ENCODE results near the gene TRAK2. TPM values are rescaled to one million over a fixed set of nuclear protein-coding genes. Genes with fewer than 3 reads are reported as not detected.
"Not testable (repeated sequence)": the region's sequence is repeated elsewhere in the genome, so short reads cannot be mapped to it uniquely, and the experiment has no call there.

TRAK2 gene
- total and polyA plus RNA-seq, 2 donors (not counting 1 experiment from before 2014, with no cell fraction given), result 16.9 to 21.6 TPM

DNA sequence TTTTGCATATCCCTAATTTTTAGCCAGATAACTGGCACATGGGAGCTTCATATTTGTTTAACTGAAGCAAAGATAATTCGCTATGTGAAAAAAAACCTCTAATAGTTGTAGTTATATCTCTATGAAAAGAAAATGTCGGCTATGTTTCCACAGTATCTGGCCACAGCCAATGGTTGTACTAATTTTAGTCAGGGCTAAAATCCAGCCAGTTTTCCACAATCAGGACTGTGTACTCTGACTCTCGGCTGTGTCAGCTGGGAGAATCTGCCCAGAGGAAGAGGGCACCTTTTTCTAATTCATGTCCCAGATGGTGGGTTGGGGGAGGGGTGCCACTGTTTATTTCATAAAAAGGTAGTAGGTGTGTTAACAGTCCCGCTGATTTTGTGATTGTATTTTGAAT, 39.0 kb upstream of the TRAK2 start:
- Histone ChIP-seq H3K9me3 (ENCODE audit: control extremely low read depth in 1 of 3, control insufficient read depth in 2 of 3, insufficient read depth in 1 of 3, low read length in 2 of 3) (no peaks in the 10 kb centered on the region), H3K4me2 (replicated peaks; ENCODE audit: low read depth, low read length, poor library complexity, severe bottlenecking) (no peak overlapping the region), H3K4me1 (ENCODE audit: control insufficient read depth in 2 of 2, insufficient read depth in 2 of 2, low read length in 2 of 2) (no peaks in the 10 kb centered on the region), H3K36me3 (replicated peaks in 1 of 2; ENCODE audit: control extremely low read depth in 1 of 2, control insufficient read depth in 1 of 2, extremely low read depth in 1 of 2, insufficient read depth in 2 of 2, low read length in 1 of 2) (no peaks in the 10 kb centered on the region), H3K4me3 (ENCODE audit: control extremely low read depth in 1 of 5, extremely low read depth in 1 of 5, insufficient read depth in 1 of 5, low read depth in 2 of 5, low read length in 4 of 5) (no peak overlapping the region), H3K79me2 (ENCODE audit: control insufficient read depth, insufficient read depth, low read length) (no peaks in the 10 kb centered on the region), H4K20me1 (ENCODE audit: control insufficient read depth, insufficient read depth, low read length, poor library complexity, severe bottlenecking) (no peaks in the 10 kb centered on the region), H3K9ac (ENCODE audit: low read length) (no peak overlapping the region), H2AFZ (ENCODE audit: insufficient read depth, low read depth, low read length, poor library complexity, severe bottlenecking) (no peak overlapping the region), H3K27me3 (replicated peaks in 1 of 4; ENCODE audit: control extremely low read depth in 1 of 4, control insufficient read depth in 3 of 4, insufficient read depth in 4 of 4, low read length in 3 of 4) (no peaks in the 10 kb centered on the region), H3K27ac (ENCODE audit: low read length in 2 of 2) (no peak overlapping the region)
- ChIA-PET CTCF (no interaction called here), POLR2A (no interaction called here)
- DNase-seq, result no peak
- TF ChIP-seq EZH2 (IDR thresholded peaks at IDR 0.05; ENCODE audit: borderline replicate concordance, insufficient read depth, low read depth, low read length, poor library complexity, severe bottlenecking), result no peak
- TF ChIP-seq, protein P1, sequence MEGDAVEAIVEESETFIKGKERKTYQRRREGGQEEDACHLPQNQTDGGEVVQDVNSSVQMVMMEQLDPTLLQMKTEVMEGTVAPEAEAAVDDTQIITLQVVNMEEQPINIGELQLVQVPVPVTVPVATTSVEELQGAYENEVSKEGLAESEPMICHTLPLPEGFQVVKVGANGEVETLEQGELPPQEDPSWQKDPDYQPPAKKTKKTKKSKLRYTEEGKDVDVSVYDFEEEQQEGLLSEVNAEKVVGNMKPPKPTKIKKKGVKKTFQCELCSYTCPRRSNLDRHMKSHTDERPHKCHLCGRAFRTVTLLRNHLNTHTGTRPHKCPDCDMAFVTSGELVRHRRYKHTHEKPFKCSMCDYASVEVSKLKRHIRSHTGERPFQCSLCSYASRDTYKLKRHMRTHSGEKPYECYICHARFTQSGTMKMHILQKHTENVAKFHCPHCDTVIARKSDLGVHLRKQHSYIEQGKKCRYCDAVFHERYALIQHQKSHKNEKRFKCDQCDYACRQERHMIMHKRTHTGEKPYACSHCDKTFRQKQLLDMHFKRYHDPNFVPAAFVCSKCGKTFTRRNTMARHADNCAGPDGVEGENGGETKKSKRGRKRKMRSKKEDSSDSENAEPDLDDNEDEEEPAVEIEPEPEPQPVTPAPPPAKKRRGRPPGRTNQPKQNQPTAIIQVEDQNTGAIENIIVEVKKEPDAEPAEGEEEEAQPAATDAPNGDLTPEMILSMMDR (IDR thresholded peaks at IDR 0.05), result no peak
- Mint-ChIP-seq H3K27ac (no peak overlapping the region), H3K27me3 (peaks cover 3% of the 10 kb centered on the region), H3K4me3 (no peak overlapping the region), H3K4me1 (no peaks in the 10 kb centered on the region), H3K9me3 (ENCODE audit: insufficient read depth) (no peaks in the 10 kb centered on the region)
- no peak for ATAC-seq (ENCODE audit: low read depth)
- intact Hi-C loops (cut with micrococcal nuclease), result no loop called here
- WGBS (ENCODE audit: insufficient coverage), result 92% methylated on average over 3 of the region's 4 CpGs

GRCh38 chr2:201484805-201485204, 33.5 kb upstream of the TRAK2 start:
- no peaks in the 10 kb centered on the region for H3K9me3 ChIP-seq (ENCODE audit: control extremely low read depth in 1 of 3, control insufficient read depth in 2 of 3, insufficient read depth in 1 of 3, low read length in 2 of 3)
- no peaks in the 10 kb centered on the region for H3K4me1 ChIP-seq (ENCODE audit: control insufficient read depth in 2 of 2, insufficient read depth in 2 of 2, low read length in 2 of 2)
- Mint-ChIP-seq H3K27ac (no peak overlapping the region), H3K4me1 (no peaks in the 10 kb centered on the region), H3K27me3 (no peaks in the 10 kb centered on the region), H3K9me3 (ENCODE audit: insufficient read depth) (no peaks in the 10 kb centered on the region), H3K4me3 (no peak overlapping the region)
- POLR2A ChIA-PET, result no interaction called here
- H3K36me3 ChIP-seq (replicated peaks in 1 of 2; ENCODE audit: control extremely low read depth in 1 of 2, control insufficient read depth in 1 of 2, extremely low read depth in 1 of 2, insufficient read depth in 2 of 2, low read length in 1 of 2), result peaks cover 0 to 5% of the 10 kb centered on the region in 2 experiments
- DNase-seq (no peak), ATAC-seq (ENCODE audit: low read depth) (no peak)
- no peak overlapping the region for H3K4me2 ChIP-seq (replicated peaks; ENCODE audit: low read depth, low read length, poor library complexity, severe bottlenecking)
- H4K20me1 ChIP-seq (ENCODE audit: control insufficient read depth, insufficient read depth, low read length, poor library complexity, severe bottlenecking), result no peaks in the 10 kb centered on the region
- no peak overlapping the region for H2AFZ ChIP-seq (ENCODE audit: insufficient read depth, low read depth, low read length, poor library complexity, severe bottlenecking)
- no peak overlapping the region for H3K27ac ChIP-seq (ENCODE audit: low read length in 2 of 2)
- H3K27me3 ChIP-seq (replicated peaks in 1 of 4; ENCODE audit: control extremely low read depth in 1 of 4, control insufficient read depth in 3 of 4, insufficient read depth in 4 of 4, low read length in 3 of 4), result no peaks in the 10 kb centered on the region
- 54% methylated on average over 3 of the region's 4 CpGs for WGBS (ENCODE audit: insufficient coverage)
- no peak overlapping the region for H3K4me3 ChIP-seq (ENCODE audit: control extremely low read depth in 1 of 5, extremely low read depth in 1 of 5, insufficient read depth in 1 of 5, low read depth in 2 of 5, low read length in 4 of 5)
- intact Hi-C loops (cut with micrococcal nuclease), result no loop called here
- TF ChIP-seq EZH2 (IDR thresholded peaks at IDR 0.05; ENCODE audit: borderline replicate concordance, insufficient read depth, low read depth, low read length, poor library complexity, severe bottlenecking), result no peak
- TF ChIP-seq, protein P1 (IDR thresholded peaks at IDR 0.05), result no peak
- CTCF ChIA-PET, result no interaction called here
- H3K9ac ChIP-seq (ENCODE audit: low read length), result no peak overlapping the region
- no peaks in the 10 kb centered on the region for H3K79me2 ChIP-seq (ENCODE audit: control insufficient read depth, insufficient read depth, low read length)

DNA sequence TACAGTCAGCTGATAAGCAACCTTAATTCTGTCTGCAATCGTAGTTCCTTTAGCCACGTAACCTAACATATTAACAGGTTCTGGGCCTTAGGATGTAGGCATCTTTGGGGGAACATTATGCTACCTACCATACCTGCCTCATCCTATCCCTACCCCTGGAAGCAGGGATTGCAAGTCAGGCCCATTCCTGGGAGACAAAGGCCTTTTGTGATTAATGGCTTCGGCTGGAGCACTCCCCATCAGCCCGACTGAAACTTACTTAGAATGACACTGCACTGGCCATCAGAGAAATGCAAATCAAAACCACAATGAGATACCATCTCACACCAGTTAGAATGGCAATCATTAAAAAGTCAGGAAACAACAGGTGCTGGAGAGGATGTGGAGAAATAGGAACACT, 32.5 kb upstream of the TRAK2 start:
- H3K4me1 ChIP-seq (ENCODE audit: control insufficient read depth in 2 of 2, insufficient read depth in 2 of 2, low read length in 2 of 2); H3K9ac ChIP-seq (ENCODE audit: low read length); H3K9me3 Mint-ChIP-seq (ENCODE audit: insufficient read depth); H3K9me3 ChIP-seq (ENCODE audit: control extremely low read depth in 1 of 3, control insufficient read depth in 2 of 3, insufficient read depth in 1 of 3, low read length in 2 of 3); ATAC-seq (ENCODE audit: low read depth); H3K4me3 Mint-ChIP-seq; H3K4me2 ChIP-seq (replicated peaks; ENCODE audit: low read depth, low read length, poor library complexity, severe bottlenecking); H3K27me3 ChIP-seq (replicated peaks in 1 of 4; ENCODE audit: control extremely low read depth in 1 of 4, control insufficient read depth in 3 of 4, insufficient read depth in 4 of 4, low read length in 3 of 4); H3K27ac Mint-ChIP-seq; H3K27me3 Mint-ChIP-seq; intact Hi-C loops (cut with micrococcal nuclease); DNase-seq; CTCF ChIA-PET; H3K79me2 ChIP-seq (ENCODE audit: control insufficient read depth, insufficient read depth, low read length); H3K4me1 Mint-ChIP-seq; H3K4me3 ChIP-seq (ENCODE audit: control extremely low read depth in 1 of 5, extremely low read depth in 1 of 5, insufficient read depth in 1 of 5, low read depth in 2 of 5, low read length in 4 of 5); H3K36me3 ChIP-seq (replicated peaks in 1 of 2; ENCODE audit: control extremely low read depth in 1 of 2, control insufficient read depth in 1 of 2, extremely low read depth in 1 of 2, insufficient read depth in 2 of 2, low read length in 1 of 2); H4K20me1 ChIP-seq (ENCODE audit: control insufficient read depth, insufficient read depth, low read length, poor library complexity, severe bottlenecking); POLR2A ChIA-PET; H2AFZ ChIP-seq (ENCODE audit: insufficient read depth, low read depth, low read length, poor library complexity, severe bottlenecking); H3K27ac ChIP-seq (ENCODE audit: low read length in 2 of 2): not testable (repeated sequence)
- WGBS (ENCODE audit: insufficient coverage), result no CpG with 5 or more reads among the region's 4 CpGs

Data from B cell (primary cell).